ENCODE results near the gene KLHL29. TPM values are rescaled to one million over a fixed set of nuclear protein-coding genes. Genes with fewer than 3 reads are reported as not detected.

Gene KLHL29
- total and polyA plus RNA-seq, 10 of the 15 experiments (the other 5 are each of a cell fraction or from before 2014, with no cell fraction given): 1.4 to 19.5 (median 6.1) TPM

DNA sequence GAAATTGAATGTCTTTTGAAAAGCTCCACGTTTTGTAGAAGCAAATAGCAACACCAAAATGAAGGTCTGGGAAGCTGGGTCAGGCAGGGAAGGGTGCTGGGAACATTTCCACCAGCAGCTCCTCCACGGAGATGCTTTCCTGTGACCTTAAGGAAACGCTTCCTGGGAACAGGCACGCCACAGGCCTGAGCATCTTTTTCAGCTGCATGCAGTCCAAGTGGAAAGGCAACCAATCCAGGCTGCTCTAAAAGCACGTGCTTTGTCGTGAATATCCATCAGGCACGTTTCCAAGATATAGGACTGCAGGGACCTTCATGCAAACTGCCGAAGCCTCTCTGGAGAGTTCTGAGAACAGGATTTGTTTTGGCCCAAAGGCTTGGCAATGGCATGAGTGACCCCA, 109.3 kb downstream of the KLHL29 start:
- no peak for TF ChIP-seq STAT3 (IDR thresholded peaks at IDR 0.05; ENCODE audit: low read depth, low read length)
- TF ChIP-seq KAT2A (conservative IDR thresholded peaks at IDR 0.05; ENCODE audit: control insufficient read depth, low read depth, low read length): no peak
- TF ChIP-seq SMARCA5 (IDR thresholded peaks at IDR 0.05): no peak
- TF ChIP-seq PAX8 (IDR thresholded peaks at IDR 0.05): no peak
- Histone ChIP-seq H3K9me3 (replicated peaks; ENCODE audit: control insufficient read depth, insufficient read depth, low read length) (no peaks in the 10 kb centered on the region), H3K79me2 (ENCODE audit: control insufficient read depth, insufficient read depth, low read length) (no peaks in the 10 kb centered on the region), H4K20me1 (ENCODE audit: control insufficient read depth, insufficient read depth) (no peaks in the 10 kb centered on the region), H3K27ac (ENCODE audit: control insufficient read depth, insufficient read depth) (no peak overlapping the region), H3K4me3 (no peak overlapping the region), H2AFZ (ENCODE audit: control insufficient read depth, low read depth, low read length) (no peak overlapping the region), H3K9ac (ENCODE audit: control insufficient read depth, insufficient read depth, low read length) (no peak overlapping the region), H3K36me3 (ENCODE audit: control insufficient read depth in 2 of 2, insufficient read depth in 2 of 2, low read length in 1 of 2) (no peaks in the 10 kb centered on the region; a peak in 1 of 4 replicates), H3K27me3 (replicated peaks in 1 of 2; ENCODE audit: control insufficient read depth in 2 of 2, insufficient read depth in 2 of 2, low read length in 1 of 2) (no peaks in the 10 kb centered on the region), H3K4me2 (ENCODE audit: control insufficient read depth, insufficient read depth) (no peak overlapping the region), H3K4me1 (ENCODE audit: control insufficient read depth, insufficient read depth, low read length) (peaks cover 3% of the 10 kb centered on the region; the same call in 1 of the 2 replicates)
- 65% methylated on average over 8 of the region's 8 CpGs for WGBS (ENCODE audit: insufficient coverage, insufficient replicate concordance, low lambda C conversion rate, missing lambda C conversion rate)
- ChIA-PET SMC1A (ENCODE audit: uncharacterized antibody, unreplicated experiment) (interaction anchor here (1.4 kb wide), 1 partner anchor 14 kb away, joined by 5 read pairs; no protein-coding TSS in a partner anchor), RAD21 (ENCODE audit: unreplicated experiment) (no interaction called here), POLR2A (no interaction called here), CTCF (no interaction called here)
- no TSS peak for BruUV-seq (replicated peaks)
- no peak for ATAC-seq
- FAIRE-seq: no peak
- intact Hi-C loops (cut with micrococcal nuclease; ENCODE audit: unreplicated experiment) (no loop called here), in situ Hi-C loops (cut with MboI) (no loop called here)
- DNase-seq (ENCODE audit: low read depth, low spot score): no peak

DNA sequence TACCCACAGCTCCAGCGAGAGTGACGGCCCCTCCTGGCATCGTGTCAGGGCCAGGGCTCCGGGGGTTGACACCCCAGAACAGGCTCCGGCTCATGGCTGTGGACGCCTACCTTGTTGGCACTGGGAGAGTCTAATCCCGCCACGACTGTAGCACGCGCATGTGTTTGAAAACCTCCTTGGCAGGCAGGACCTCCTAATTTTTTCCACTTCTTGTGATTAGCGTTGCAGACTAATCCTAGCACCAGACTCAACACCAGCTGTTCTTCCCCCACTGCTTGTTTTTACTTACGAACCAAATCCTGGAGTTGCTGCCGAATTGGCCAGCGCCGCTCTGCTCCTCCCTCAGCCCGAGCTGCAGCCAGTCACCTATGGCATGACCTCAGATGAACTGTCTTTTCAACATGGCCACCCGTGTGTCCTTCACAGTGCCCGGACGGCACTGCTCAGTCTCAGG, 110.7 kb downstream of the KLHL29 start:
- H2AFZ ChIP-seq (ENCODE audit: control insufficient read depth, low read depth, low read length): no peak overlapping the region
- H3K79me2 ChIP-seq (ENCODE audit: control insufficient read depth, insufficient read depth, low read length): no peaks in the 10 kb centered on the region
- BruUV-seq (replicated peaks): no TSS peak
- ChIA-PET CTCF (no interaction called here), RAD21 (ENCODE audit: unreplicated experiment) (no interaction called here), POLR2A (no interaction called here), SMC1A (ENCODE audit: uncharacterized antibody, unreplicated experiment) (no interaction called here)
- no peak for DNase-seq (ENCODE audit: low read depth, low spot score)
- no peak overlapping the region for H3K27ac ChIP-seq (ENCODE audit: control insufficient read depth, insufficient read depth)
- H3K36me3 ChIP-seq (ENCODE audit: control insufficient read depth in 2 of 2, insufficient read depth in 2 of 2, low read length in 1 of 2): no peaks in the 10 kb centered on the region; a peak in 1 of 4 replicates
- ATAC-seq: no peak
- in situ Hi-C loops (cut with MboI) (no loop called here), intact Hi-C loops (cut with micrococcal nuclease; ENCODE audit: unreplicated experiment) (no loop called here)
- H4K20me1 ChIP-seq (ENCODE audit: control insufficient read depth, insufficient read depth): no peaks in the 10 kb centered on the region
- 78% methylated on average over 19 of the region's 19 CpGs for WGBS (ENCODE audit: insufficient coverage, insufficient replicate concordance, low lambda C conversion rate, missing lambda C conversion rate)
- no peak for FAIRE-seq
- H3K9ac ChIP-seq (ENCODE audit: control insufficient read depth, insufficient read depth, low read length): no peak overlapping the region
- no peak for TF ChIP-seq NRF1 (conservative IDR thresholded peaks at IDR 0.05; ENCODE audit: low read depth, low read length)
- TF ChIP-seq TCF3 (IDR thresholded peaks at IDR 0.05; ENCODE audit: borderline replicate concordance, insufficient read depth, low read depth, low read length): no peak
- no peak for TF ChIP-seq EED (IDR thresholded peaks at IDR 0.05; ENCODE audit: low read depth)
- no peak for TF ChIP-seq HDAC2 (IDR thresholded peaks at IDR 0.05)
- H3K27me3 ChIP-seq (replicated peaks in 1 of 2; ENCODE audit: control insufficient read depth in 2 of 2, insufficient read depth in 2 of 2, low read length in 1 of 2): no peaks in the 10 kb centered on the region
- H3K9me3 ChIP-seq (replicated peaks; ENCODE audit: control insufficient read depth, insufficient read depth, low read length): no peaks in the 10 kb centered on the region
- no peak overlapping the region for H3K4me2 ChIP-seq (ENCODE audit: control insufficient read depth, insufficient read depth)
- H3K4me1 ChIP-seq (ENCODE audit: control insufficient read depth, insufficient read depth, low read length): peaks cover 3% of the 10 kb centered on the region; the same call in 1 of the 2 replicates
- H3K4me3 ChIP-seq: no peak overlapping the region
